ENCODE results near the gene XKR7. TPM values are rescaled to one million over a fixed set of nuclear protein-coding genes. Genes with fewer than 3 reads are reported as not detected.

The XKR7 gene
- total and polyA plus RNA-seq, 2 donors (not counting 3 experiments of a cell fraction or from before 2014, with no cell fraction given) = 0.04 TPM; not detected in 1

- no peaks in the 10 kb centered on the region for H3K9me1 ChIP-seq (replicated peaks; ENCODE audit: control insufficient read depth, extremely low read depth, insufficient read depth, low read length)
Measured at GRCh38 chr20:32018269-32019155, 50.6 kb downstream of the XKR7 start.

More at GRCh38 chr20:32018269-32019155, 50.6 kb downstream of the XKR7 start:
- peak overlapping the region; percentile 95 for H2AFZ ChIP-seq (ENCODE audit: low read depth, low read length)
- no peak overlapping the region for H3K27ac ChIP-seq (ENCODE audit: insufficient read depth, low read depth, low read length)
- POLR2A ChIA-PET = interaction anchor here (1.1 kb wide), 1 partner anchor 11 kb away, joined by 3 read pairs; no protein-coding TSS in a partner anchor
- no peaks in the 10 kb centered on the region for H3K27me3 ChIP-seq (ENCODE audit: control insufficient read depth in 2 of 2, insufficient read depth in 2 of 2, low read length in 2 of 2)
- H3K79me2 ChIP-seq (ENCODE audit: control insufficient read depth, insufficient read depth, low read length) = no peaks in the 10 kb centered on the region
- peak overlapping the region; percentile 59 for H3K4me2 ChIP-seq (ENCODE audit: insufficient read depth, low read length)
- no peaks in the 10 kb centered on the region for H4K20me1 ChIP-seq (replicated peaks; ENCODE audit: control insufficient read depth, extremely low read depth, insufficient read depth, low read length)
- H3K9ac ChIP-seq (replicated peaks; ENCODE audit: extremely low read depth, insufficient read depth, low read length) = peak overlapping the region; percentile 8
- peaks cover 6% of the 10 kb centered on the region for H3K4me1 ChIP-seq (ENCODE audit: control insufficient read depth, extremely low read depth, insufficient read depth, low read length)
- intact Hi-C loops (cut with micrococcal nuclease) = loop anchor here (1.0 kb wide), 2 partner anchors 10 to 66 kb away; partner anchors contain the start of gene PDRG1
- TF ChIP-seq JUN (IDR thresholded peaks at IDR 0.05; ENCODE audit: borderline replicate concordance, insufficient read depth, insufficient read length, low read depth) (no peak), CTCF (IDR thresholded peaks at IDR 0.05; ENCODE audit: extremely low read depth in 1 of 2, insufficient read depth in 1 of 2, low read depth in 1 of 2, low read length in 2 of 2) (peak in 1 of 2 donors; percentile 2)
- H3K4me3 ChIP-seq (replicated peaks in 1 of 3; ENCODE audit: insufficient read depth in 1 of 3, low read depth in 1 of 3, low read length in 3 of 3) = peak overlapping the region; percentile 49 to 64 (median 53)
- dilution Hi-C loops (cut with MboI; ENCODE audit: extremely low pct_ligation_motif_present, low sequenced_read_pairs) = no loop called here
- CTCF ChIA-PET = interaction anchor here (0.6 to 4.6 kb wide), 10 partner anchors 8 to 172 kb away, joined by 3 to 36 read pairs (median 4); partner anchors contain the start of gene PDRG1
- no peaks in the 10 kb centered on the region for H3K36me3 ChIP-seq (ENCODE audit: control insufficient read depth in 2 of 2, extremely low read depth in 1 of 2, insufficient read depth in 2 of 2, low read length in 2 of 2)
- peak; percentile 69 for FAIRE-seq
- no peaks in the 10 kb centered on the region for H3K9me3 ChIP-seq (replicated peaks; ENCODE audit: control insufficient read depth, insufficient read depth, low read length)
- BruUV-seq (replicated peaks) = no TSS peak
- peak; percentile 66 for DNase-seq (ENCODE audit: low read depth, low spot score)
